Measurements from ENCODE around the gene C1orf167.

C1orf167 gene

DNA sequence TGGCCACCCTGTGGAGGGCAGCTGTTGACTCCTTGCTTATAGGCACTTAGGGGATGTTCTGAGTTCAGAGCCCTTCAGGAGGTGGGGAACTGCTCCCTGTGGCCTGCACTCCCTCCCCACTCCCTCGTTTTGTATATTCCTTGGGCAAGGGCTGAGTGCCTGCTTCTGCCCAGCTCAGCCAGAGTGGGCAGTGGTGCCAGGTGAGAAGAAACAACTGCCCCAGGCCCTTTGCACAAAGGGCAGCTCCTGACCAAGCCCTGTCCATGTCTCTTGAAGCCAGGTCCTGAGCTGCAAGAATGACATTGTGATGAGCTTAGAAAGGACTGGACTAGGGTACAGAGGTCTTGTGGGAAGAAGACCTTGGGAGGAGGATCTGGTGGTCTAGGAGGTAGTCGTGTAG, 23.9 kb upstream of the C1orf167 start:
- DNase-seq = no peak

GRCh38 chr1:11738783-11739182, 23.2 kb upstream of the C1orf167 start:
- no peak for DNase-seq

DNA sequence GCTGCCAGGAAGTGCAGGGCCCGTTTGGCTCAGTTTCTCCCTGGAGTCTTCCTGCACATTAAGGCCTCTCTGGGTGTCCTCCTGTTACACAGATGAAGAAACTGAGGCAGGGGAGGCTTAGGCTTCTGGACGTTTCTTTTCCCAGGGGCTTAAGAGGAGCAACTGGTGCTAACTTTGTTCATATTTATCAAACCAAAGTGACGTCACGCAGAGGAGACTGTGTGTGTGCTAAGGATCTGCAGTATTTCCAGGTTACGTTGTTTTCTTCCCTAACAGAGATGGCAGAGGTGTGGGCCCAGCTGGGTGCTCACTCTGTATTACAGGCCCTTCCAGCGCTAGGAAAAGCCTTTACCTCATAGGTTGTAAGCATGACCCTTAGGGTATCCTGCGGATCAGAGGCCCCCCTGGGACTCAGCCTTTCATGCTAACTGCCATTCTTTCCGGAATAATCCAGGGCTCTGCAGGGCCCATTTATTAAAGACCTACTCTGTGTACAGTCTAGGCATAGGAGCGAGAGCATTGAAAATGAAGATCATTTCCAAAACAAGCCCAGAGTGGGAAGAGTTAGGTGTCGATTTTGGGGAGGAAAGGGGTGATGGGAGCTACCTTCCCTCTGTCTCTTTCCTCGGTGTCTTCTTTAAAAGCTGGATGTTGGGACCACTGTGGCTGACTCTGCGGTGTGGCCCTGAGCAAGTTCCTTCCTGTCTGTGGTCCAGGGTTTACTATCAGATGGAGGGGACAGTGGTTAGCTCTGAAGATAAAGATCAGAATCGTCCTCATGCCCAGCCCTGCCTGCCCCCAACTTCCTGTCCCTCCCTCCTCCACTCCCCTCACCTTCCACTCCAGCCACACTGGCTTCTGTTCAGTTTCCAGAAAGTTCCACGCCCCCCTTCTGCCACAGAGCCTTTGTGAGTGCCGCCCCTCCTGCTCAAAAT, 21.5 kb upstream of the C1orf167 start:
- no peak for DNase-seq

DNA sequence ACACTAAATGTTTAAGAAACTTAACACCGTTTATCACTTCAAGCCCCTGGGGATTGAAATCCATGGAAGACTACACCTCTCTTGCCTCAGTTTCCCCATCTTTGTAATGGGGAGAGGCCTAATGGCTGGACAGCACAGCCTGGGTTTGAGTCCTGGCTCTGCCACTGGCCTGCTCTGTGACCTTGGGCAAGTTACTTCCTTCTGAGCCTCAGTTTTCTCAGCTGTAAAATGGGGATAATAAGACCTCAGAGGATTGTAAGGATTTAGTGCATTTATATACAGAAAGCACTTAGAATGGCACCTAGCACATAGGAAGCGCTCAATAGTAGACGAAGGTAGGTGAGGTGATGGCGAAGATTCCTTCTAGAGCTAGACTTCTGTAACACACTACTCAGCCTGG, 20.5 kb upstream of the C1orf167 start:
- no peak for DNase-seq

GRCh38 chr1:11741919-11742558, 20.0 kb upstream of the C1orf167 start:
- DNase-seq = no peak

DNA sequence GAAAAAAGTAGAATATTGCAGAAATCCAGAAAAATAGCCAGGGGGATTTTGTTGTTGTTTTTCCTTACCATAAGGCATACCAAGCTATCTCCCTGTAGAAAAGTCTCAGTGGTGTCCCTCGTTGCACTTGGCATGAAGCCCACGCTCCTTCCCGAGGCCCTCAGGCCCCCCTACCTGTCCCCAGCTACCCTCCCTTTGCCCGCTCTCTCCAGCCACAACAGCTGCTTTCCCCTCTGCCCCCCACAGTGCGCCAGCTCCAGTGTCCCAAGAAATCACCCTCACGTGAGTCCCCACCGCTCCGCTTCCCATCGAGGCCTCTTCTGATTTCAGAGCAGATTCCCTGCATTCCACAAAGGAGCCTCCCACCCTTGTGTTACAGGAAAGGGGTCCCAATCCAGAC, 17.7 kb upstream of the C1orf167 start:
- no peak for DNase-seq

DNA sequence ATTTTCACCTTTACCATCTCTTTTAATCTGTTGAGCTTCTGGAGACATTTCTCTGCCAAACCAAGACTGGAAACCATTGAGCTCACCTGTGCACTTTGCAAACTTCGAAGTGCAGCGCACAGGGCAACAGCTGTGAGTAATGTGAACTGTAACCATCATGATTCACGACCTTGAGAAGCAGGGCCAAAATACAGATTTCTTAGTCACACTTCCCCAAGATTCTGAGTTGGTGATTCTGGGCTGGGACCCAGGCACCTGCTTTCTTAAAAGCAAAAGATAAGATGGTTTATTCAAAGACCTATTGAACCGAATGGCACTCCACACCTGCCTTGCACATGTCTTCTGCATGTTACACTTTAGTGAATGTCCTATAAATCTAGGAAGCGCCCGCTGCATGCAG, 15.9 kb upstream of the C1orf167 start:
- DNase-seq = no peak

DNA sequence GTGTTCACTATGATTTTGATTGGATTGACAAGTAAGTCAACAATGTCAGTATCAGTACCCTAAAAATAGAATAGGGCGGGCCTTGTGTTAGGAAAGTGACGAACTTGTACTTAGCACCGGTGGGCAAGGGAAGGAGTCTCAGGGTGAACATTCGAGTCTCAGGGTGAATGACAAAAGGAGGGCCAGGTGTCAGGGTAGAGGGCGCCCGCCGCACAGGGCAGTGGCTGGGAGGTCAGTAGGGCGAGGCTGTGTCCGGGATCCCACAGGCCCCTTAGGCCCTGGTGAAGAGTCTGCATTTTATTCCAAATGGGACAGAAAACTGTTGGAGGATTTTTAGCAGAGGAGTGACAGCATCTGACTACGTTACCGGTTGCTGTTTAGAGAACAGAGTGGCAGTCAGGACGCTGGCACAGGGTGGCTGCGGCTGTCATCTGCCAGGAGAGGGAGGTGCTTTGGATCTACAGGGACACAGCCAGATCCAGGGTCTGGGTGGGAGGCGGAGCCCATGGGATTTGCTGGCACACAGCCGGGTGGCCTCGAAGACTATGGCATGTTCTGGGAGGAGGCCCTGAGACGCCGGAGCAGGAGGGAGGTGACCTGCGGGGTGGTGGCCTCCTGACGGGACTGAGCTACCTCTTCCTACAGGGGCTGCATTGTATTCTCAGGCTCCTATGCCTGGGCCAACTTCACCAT, 15.1 kb upstream of the C1orf167 start:
- no peak for DNase-seq

DNA sequence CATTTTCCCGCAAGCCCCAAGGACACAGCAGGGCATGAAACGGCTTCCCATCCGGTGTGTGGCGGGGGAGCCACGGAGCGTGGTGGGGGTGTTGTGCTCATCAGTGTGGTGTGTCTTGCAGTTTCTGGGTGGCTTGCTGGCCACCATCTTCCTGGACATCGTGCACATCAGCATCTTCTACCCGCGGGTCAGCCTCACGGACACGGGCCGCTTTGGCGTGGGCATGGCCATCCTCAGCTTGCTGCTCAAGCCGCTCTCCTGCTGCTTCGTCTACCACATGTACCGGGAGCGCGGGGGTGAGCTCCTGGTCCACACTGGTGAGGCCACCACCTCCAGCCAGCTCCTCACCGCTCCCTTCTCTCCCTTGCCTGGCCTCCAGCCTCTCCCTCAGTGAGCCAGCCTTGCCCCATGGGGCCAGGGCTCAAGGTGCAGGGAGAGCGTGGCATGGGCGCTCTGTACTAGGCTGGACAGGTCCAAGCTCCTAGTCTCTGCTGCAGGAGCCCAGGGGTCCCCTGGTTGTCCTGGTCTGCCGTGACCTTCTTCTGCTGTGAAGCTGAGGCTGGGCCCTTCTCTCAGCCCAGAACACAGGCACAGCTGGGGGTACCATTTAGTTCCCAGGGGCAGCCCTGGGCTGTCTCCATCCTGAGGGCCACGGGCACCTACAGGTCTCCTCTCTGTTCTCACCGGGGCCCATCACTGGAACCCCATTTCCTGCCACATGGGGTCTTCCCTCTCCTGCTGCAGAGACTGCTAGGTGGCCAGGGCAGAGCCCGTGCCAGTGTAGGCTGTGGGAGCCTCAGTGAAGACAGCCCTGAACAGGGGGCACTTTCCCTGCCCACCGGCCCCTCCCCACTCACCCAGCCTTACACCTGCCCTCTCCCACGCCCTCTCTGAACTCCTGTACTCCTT, 13.4 kb upstream of the C1orf167 start:
- DNase-seq = no peak

DNA sequence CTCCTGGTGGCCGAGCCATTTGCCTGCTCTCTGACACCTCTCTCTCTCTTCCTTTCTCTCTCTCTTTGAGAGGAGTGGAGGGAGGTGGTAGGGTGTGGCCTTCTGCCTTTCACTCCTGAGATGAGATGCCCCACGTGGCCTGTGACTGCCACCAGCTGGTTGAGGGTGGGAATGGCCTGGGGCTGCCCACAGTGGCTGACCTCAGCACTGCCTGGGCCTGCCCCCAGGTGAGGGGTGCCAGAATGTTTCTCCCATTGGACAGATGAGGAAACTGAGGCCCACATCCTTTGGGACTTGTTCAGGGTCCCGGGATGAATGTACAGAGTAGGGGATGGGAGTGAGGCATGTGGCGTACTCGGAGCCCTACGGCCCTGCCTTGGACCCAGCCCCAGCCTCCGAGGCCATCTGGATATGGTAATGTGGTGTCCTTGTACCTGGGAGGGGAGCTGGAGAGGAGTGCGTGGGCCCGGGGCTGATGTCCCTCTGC, 12.7 kb upstream of the C1orf167 start:
- DNase-seq = no peak

GRCh38 chr1:11749996-11750395, 12.0 kb upstream of the C1orf167 start:
- no peak for DNase-seq

DNA sequence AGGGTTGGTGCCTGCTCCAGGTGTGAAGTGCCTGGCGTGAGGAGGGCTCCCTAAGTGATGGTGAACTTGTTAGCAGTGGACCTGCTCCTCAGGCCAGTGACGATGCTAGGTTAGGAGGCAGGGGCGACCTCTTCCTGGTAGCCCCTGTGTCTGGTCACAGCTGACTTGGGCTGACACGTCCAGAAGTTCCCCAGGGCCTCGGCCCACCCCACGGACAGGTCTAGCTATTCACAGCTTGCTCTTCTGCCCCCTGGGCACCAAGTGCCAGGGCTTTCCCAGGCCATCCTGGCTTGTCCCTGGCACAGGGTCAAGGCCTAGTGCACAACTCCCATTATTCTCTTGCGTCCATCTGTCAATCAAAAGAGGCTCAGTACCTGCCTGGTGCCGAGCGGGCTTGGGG, 10.9 kb upstream of the C1orf167 start:
- no peak for DNase-seq

DNA sequence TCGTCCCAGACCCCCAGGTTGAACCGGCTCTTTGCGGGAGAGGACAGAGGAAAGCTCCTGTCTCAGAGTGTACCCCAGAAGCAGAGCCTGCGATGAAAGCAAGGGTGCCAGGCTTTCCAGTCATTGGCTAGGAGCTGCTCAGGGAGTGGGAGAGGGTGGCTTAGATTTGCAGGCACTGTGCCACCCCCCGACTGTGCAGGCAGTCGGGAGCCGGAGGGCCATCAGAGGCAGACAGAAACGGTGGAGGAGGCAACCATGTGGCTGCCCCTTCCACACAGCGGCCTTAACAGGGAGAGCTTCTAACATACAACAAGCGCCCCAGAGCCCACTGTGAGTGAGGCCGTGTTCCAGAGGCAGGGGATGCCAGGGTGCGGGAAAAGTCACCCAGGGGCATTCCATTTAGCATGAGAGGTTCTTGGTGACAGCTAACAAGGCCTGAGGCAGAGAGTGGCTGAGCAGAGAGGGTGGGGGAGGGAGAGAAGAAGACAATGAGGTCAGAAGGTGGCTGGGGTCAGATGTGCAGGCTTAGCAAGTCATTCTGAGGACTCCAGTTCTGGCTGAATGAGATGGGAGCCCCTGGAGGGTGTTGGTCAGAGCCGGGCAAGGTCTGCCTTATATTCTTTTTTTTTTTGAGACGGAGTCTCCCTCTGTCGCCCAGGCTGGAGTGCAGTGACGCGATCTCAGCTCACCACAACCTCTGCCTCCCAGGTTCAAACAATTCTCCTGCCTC, 9.5 kb upstream of the C1orf167 start:
- no peak for DNase-seq

DNA sequence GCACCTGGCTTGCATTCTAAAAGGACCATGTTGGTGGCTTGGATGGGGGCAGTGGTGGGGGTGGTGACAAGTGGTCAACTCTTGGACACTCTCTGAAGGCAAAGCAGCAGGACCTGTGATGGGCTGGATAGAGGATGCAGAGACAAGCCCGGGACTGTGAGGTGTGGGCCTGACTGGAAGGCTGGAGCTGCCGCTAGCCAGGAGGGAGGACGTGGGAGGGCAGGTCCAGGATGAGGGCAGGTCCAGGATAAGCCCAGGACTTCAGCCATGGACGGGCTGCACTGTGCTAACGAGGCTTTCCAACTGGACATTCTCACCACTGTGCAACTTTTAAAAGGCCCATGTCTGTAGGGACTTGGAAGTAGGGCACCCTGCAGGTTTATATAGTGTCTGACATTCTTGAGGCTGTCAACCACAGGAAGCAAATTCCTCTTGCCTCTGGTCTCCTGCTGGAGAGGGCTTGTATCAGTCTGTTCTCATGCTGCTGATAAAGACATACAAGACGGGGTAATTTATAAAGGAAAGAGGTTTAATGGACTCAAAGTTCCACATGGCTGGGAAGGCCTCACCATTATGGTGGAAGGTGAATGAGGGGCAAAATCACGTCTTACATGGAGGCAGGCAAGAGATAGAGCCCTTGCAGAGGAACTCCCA, 8.3 kb upstream of the C1orf167 start:
- DNase-seq = peak; percentile 15

GRCh38 chr1:11757047-11757446, 4.9 kb upstream of the C1orf167 start:
- no peak for DNase-seq

DNA sequence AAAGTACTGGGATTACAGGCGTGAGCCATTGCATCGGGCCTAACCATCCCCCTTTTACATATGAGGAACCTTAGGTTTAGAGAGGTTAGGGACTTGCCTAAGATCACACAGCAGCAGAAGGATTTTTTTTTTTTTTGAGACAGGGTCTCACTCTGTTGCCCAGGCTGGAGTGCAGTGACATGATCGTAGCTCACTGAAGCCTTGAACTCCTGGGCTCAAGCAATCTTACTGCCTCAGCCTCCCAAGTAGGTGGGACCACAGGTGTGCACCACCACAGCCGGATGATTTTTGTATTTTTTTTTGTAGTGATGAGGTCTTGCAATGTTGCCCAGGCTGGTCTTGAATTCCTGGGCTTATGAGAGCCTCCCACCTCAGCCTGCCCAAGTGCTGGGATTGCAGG, 2.2 kb upstream of the C1orf167 start:
- DNase-seq = no peak

GRCh38 chr1:11761285-11761684, 708 bp upstream of the C1orf167 start:
- DNase-seq = no peak

DNA sequence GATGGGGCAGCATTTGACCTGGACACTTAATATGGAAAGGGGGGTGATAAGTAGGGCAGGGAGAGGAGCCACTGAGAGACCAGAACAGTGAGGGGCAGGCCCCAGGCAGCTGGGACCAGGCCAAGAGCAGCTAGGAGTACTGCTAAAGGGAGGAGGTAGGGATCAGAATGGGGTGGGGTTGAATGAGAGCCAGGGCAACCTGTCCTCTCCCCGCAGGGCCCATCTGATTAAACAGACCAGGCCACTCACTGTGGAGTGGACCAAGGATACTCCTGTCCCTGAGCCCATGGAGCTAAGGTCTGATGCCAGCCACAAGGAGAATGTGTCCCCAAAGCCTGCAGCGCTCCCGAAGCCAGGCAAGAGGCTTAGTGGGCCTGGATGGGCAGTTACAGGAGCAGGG, 2.1 kb downstream of the C1orf167 start:
- no peak for DNase-seq

DNA sequence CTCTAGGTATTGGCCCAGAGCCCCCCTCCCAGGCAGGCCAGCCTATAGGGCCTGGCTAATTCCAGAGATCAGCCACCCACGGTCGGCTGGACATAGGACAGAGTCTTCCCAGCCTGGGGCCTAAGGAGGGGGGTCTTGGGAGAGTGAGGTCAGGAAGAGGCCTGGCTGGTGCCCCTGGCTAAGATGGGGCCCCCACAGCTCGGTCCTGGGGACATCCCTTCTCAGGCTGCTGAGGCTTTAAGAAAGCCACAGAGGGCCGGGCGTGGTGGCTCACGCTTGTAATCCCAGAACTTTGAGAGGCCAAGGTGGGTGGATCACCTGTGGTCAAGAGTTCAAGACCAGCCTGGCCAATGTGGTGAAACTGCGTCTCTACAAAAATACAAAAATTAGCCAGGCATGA, 2.5 kb downstream of the C1orf167 start:
- no peak for DNase-seq

DNA sequence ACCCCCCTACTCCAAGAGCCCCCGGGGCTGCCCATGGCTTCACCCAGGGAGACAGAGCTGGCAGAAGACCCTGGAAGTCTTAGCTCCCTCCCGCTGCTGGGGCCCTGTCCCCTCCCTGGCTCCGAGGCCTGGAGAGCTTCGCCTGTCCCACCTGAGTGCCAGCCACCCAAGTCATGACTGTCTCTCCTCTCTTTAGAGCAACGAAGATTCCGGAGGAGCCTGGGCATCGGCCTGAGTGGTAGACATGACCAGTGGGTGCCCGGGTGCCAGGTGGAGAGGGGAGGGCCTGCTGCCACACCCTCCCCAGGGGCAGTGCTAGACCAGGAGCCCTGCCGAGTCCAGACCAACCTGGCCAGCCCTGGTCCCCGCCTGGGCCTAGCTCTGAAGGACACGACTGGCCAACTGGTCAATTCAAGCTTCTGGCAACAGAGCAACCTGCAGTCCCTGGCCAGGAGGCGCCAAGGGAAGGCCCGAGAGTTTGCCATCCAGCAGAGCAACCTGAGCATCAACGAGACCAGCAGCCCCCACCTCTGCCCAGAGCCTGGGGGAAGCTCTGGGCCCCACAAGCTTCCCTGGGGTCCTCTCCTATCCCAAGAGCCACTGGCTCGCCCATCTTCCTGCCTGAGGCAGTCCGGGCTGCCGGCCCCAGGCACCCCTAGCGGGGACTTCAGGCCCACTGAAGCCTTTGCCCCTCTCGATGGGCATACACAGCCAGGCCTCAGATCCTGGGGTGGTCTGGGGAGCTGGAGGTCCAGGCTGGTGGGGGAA, 3.9 kb downstream of the C1orf167 start:
- DNase-seq = no peak

- DNase-seq = no peak
Measured at GRCh38 chr1:11766429-11766776, 4.4 kb downstream of the C1orf167 start.

Measured in fibroblast of skin of right quadriceps (primary cell).